Measurements from ENCODE around the gene LTA.

- TF ChIP-seq CTCF (IDR thresholded peaks at IDR 0.05; ENCODE audit: extremely low read depth in 1 of 2, insufficient read depth in 1 of 2, low read depth in 1 of 2, low read length in 2 of 2) (no peak), POLR2A (IDR thresholded peaks at IDR 0.05; ENCODE audit: low read depth, low read length) (no peak), POLR2AphosphoS5 (IDR thresholded peaks at IDR 0.05; ENCODE audit: insufficient read depth, low read depth, low read length) (no peak), EZH2 (IDR thresholded peaks at IDR 0.05; ENCODE audit: borderline replicate concordance, low read depth, low read length, severe bottlenecking) (no peak), MAX (IDR thresholded peaks at IDR 0.05; ENCODE audit: insufficient read depth, insufficient read length) (no peak), MYC (IDR thresholded peaks at IDR 0.05; ENCODE audit: low read depth, low read length) (no peak), FOS (IDR thresholded peaks at IDR 0.05; ENCODE audit: borderline replicate concordance, insufficient read depth, low read length) (no peak), GATA2 (IDR thresholded peaks at IDR 0.05; ENCODE audit: insufficient read depth, insufficient read length, low read depth, low read length) (no peak)
Measured at GRCh38 chr6:31579119-31579505, 7.0 kb downstream of the LTA start.
